ENCODE results near the gene RIMBP3B.
"Not testable (repeated sequence)": the region's sequence is repeated elsewhere in the genome, so short reads cannot be mapped to it uniquely, and the experiment has no call there.

The RIMBP3B gene

DNA sequence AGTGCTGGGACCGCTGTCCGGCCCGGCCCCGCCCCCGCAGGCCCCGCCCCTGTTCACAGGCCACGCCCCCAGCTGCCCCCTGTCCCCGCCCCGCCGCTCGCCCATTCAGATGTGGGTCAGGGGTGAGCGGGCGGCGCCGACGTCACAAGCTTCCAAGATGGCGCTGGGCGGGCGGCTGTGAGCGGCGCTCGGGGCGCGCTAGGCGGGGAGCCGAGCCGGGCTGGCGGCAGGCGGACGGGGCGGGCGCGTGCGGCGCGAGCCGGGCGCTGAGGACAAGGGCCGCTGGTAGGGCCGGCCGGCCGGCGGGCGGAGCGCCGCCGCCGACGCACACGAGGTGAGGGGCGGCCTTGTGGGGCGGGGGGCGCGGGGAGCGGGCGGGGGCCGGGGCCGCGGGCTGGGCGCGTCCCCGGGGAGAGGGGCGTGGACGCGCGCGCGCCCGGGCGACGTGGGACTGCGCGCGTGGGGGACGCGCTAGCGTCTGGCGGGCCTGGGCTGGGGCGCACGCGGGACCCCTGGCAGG, 33.7 kb downstream of the RIMBP3B start, which contains the start of gene HIC2:
HIC2 (plus strand) TSS at position 145 of the 520 bp plus-strand sequence. CDS start 25,461 bp downstream, outside the sequence.
- not testable (repeated sequence) for H3K4me3 ChIP-seq (IDR thresholded peaks at IDR 0.05; ENCODE audit: insufficient read depth, low read depth, low read length); H2AFZ ChIP-seq (ENCODE audit: low read depth)

DNA sequence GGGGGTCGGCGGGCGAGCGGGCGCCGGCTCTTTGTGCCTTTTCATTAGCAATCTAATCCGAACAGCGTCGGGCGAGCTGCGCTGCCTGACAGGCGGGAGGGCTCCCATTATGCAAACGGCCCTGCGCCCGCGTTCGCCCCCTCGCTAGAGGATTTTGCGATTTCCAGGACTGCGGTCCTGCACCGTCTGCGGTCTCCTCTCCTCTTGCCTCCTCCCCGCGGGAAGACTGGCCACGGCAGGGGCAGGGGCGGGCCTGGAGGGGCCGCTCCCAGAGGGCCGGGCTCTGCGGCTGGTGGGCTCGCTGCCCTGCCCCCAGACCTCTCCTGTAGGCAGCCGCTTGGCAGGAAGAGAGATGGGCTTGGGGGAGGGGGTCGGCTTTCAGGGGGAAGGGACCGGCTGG, 34.3 kb downstream of the RIMBP3B start:
- H3K4me3 ChIP-seq (IDR thresholded peaks at IDR 0.05; ENCODE audit: insufficient read depth, low read depth, low read length); H3K4me2 ChIP-seq; H3K9ac ChIP-seq; H3K36me3 ChIP-seq (ENCODE audit: insufficient read depth); H3K79me2 ChIP-seq (ENCODE audit: insufficient read depth, low read depth); H3K4me1 ChIP-seq (ENCODE audit: low read depth, poor library complexity, severe bottlenecking); H3K27ac ChIP-seq; H2AFZ ChIP-seq (ENCODE audit: low read depth); H3K27me3 ChIP-seq (ENCODE audit: insufficient read depth, low read depth); H4K20me1 ChIP-seq (ENCODE audit: insufficient read depth): not testable (repeated sequence)

More for the DNA sequence above, 33.7 kb downstream of the RIMBP3B start, which contains the start of gene HIC2:
- H3K4me1 ChIP-seq (ENCODE audit: low read depth, poor library complexity, severe bottlenecking); H3K36me3 ChIP-seq (ENCODE audit: insufficient read depth); H4K20me1 ChIP-seq (ENCODE audit: insufficient read depth); H3K79me2 ChIP-seq (ENCODE audit: insufficient read depth, low read depth); H3K9ac ChIP-seq; H3K27me3 ChIP-seq (ENCODE audit: insufficient read depth, low read depth); H3K4me2 ChIP-seq; H3K27ac ChIP-seq: not testable (repeated sequence)

DNA sequence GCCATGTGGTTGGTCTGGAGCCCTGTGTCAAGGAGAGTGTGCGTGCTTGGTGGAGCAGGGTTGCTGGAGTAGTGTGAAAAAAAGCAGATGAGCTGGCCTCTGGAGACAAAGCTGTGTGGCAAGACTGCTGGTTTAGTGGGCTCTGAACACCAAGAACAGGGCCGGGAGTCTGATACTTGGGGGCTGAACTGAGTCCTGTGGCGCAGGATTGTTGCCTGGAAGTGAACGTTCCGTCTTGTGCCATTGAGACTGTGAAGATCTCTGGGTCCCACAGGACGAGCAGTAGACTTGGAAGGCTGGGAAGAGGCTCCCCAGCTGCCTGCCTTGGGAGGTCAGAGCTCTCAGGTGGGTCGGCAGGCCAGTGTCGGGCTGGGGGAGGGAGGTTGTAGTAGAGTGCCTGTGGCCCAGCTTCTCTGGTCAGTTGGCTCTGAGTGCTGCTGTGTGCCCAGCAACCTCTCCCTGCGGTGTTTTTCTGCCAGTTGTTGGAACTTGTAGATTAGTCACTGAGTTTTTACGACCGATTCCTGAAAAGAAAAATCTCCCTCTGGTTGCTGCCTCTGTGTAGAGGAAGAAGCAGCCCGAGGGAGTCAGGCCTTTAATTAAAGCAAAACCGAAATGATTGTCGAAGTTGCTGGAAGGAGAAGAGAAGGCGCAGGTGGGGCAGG, 35.6 kb downstream of the RIMBP3B start:
- not testable (repeated sequence) for H2AFZ ChIP-seq (ENCODE audit: low read depth); H3K4me2 ChIP-seq; H3K27me3 ChIP-seq (ENCODE audit: insufficient read depth, low read depth); H3K79me2 ChIP-seq (ENCODE audit: insufficient read depth, low read depth); H3K4me3 ChIP-seq (IDR thresholded peaks at IDR 0.05; ENCODE audit: insufficient read depth, low read depth, low read length); H3K9ac ChIP-seq; H3K27ac ChIP-seq; H3K4me1 ChIP-seq (ENCODE audit: low read depth, poor library complexity, severe bottlenecking); H4K20me1 ChIP-seq (ENCODE audit: insufficient read depth); H3K36me3 ChIP-seq (ENCODE audit: insufficient read depth)

DNA sequence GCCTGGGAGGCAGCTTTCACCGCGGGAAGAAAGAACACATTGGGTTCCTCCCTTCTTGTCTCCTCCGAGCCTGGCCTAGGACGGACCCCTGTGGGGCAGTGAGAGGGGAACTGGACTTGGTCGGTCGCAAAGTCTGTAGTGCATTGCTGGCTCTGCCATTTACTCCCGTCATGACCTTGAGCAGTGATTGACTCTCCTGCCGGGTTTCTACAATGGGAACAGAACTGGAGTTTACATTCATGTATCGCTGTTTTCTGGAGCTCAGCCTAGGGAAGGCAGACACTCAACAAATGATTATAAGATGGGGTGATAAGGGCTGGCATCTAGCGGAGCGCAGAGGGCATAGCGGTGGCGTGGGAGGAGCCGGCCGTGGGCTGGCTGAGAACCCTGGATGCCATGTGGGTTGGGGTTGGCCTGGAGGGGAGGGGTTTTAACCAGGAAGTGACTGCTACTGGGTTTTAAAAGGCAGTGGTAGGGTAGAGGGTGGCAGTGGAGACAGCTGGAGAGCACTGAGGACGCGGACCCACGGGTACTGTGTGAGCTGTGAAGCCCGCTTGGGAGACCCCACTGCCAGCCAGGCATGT, 36.7 kb downstream of the RIMBP3B start:
- not testable (repeated sequence) for H4K20me1 ChIP-seq (ENCODE audit: insufficient read depth); H3K9ac ChIP-seq; H3K4me2 ChIP-seq

DNA sequence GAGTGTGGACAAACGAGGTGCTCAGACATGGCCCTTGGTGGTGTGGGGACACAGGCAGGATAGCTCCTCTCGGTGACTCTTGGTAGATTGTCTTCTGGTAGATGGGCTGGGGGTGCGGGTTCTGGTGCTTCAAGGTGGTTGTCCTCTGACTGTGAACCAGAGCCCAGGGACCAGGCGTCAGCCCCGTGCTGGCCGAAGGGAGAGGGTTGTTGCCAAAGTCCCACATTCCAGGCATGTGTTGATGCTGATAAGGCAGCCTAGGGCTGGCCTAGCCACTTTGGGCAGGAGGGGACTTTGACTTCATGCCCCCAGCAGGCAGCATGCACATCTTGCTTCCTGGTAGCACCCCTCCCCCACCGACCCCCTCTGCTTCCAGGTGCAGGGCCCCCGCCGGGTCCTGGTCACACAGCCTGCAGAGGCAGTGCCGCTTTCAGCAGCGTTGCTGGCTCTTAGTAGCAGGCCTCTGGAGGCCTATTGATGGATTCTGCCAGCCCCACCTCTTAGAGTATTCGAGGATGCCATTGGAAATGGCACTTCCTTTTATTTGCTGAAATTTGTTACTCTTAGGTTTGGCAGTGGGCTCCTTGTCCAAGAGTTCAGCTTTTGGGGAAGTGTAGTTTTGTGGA, 40.6 kb downstream of the RIMBP3B start:
- H3K4me2 ChIP-seq; H3K27ac ChIP-seq; H3K9ac ChIP-seq; H2AFZ ChIP-seq (ENCODE audit: low read depth); H3K4me3 ChIP-seq (IDR thresholded peaks at IDR 0.05; ENCODE audit: insufficient read depth, low read depth, low read length); H3K4me1 ChIP-seq (ENCODE audit: low read depth, poor library complexity, severe bottlenecking); H3K79me2 ChIP-seq (ENCODE audit: insufficient read depth, low read depth); H3K27me3 ChIP-seq (ENCODE audit: insufficient read depth, low read depth); H4K20me1 ChIP-seq (ENCODE audit: insufficient read depth); H3K36me3 ChIP-seq (ENCODE audit: insufficient read depth): not testable (repeated sequence)

More for the DNA sequence above, 36.7 kb downstream of the RIMBP3B start:
- H2AFZ ChIP-seq (ENCODE audit: low read depth); H3K27me3 ChIP-seq (ENCODE audit: insufficient read depth, low read depth); H3K36me3 ChIP-seq (ENCODE audit: insufficient read depth); H3K4me1 ChIP-seq (ENCODE audit: low read depth, poor library complexity, severe bottlenecking); H3K4me3 ChIP-seq (IDR thresholded peaks at IDR 0.05; ENCODE audit: insufficient read depth, low read depth, low read length); H3K79me2 ChIP-seq (ENCODE audit: insufficient read depth, low read depth); H3K27ac ChIP-seq: not testable (repeated sequence)

DNA sequence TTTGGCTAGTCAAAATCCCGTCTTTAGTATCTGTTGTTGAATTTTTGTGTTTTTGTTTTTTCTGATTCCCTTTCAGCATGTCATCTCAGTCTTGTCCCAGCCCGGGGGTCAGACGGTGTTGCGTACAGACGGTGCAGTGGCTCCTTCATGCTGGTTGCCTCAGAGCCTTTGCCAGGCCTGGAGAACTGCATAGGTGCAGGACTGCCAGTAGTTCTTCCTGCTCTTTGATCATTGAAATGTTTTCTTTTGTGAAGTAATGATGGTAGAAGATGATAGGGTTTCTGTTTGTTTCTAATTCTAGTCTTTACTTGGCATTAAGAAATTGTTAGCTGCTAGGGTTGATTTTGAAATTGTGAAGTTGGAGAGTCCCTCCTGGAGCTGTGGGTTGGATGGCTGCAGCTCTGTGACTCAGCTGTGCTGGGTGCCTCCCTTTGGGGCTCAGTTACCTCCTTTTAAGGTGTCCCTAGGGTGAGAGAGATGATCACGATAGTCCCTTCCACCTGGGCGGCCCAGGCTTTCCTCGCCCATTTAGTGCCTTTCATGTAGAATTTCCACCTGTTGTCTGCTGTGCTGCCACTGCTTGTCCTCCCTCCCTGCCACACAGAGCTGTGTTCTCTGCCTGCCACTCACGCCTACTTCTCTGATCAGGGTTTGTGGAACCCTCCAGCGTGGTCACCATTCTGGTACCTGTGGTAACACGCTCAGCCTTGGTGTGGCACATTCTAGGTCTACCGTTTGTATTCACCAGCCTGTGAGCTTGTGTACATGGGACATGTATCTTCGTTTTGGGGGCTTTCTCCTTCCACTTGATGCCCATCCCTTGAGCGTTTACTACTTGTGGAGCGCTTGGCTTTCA, 51.1 kb downstream of the RIMBP3B start:
- H3K79me2 ChIP-seq (ENCODE audit: insufficient read depth, low read depth); H3K4me3 ChIP-seq (IDR thresholded peaks at IDR 0.05; ENCODE audit: insufficient read depth, low read depth, low read length); H3K4me1 ChIP-seq (ENCODE audit: low read depth, poor library complexity, severe bottlenecking); H3K27ac ChIP-seq; H3K4me2 ChIP-seq; H2AFZ ChIP-seq (ENCODE audit: low read depth); H3K27me3 ChIP-seq (ENCODE audit: insufficient read depth, low read depth); H3K9ac ChIP-seq; H4K20me1 ChIP-seq (ENCODE audit: insufficient read depth); H3K36me3 ChIP-seq (ENCODE audit: insufficient read depth): not testable (repeated sequence)

DNA sequence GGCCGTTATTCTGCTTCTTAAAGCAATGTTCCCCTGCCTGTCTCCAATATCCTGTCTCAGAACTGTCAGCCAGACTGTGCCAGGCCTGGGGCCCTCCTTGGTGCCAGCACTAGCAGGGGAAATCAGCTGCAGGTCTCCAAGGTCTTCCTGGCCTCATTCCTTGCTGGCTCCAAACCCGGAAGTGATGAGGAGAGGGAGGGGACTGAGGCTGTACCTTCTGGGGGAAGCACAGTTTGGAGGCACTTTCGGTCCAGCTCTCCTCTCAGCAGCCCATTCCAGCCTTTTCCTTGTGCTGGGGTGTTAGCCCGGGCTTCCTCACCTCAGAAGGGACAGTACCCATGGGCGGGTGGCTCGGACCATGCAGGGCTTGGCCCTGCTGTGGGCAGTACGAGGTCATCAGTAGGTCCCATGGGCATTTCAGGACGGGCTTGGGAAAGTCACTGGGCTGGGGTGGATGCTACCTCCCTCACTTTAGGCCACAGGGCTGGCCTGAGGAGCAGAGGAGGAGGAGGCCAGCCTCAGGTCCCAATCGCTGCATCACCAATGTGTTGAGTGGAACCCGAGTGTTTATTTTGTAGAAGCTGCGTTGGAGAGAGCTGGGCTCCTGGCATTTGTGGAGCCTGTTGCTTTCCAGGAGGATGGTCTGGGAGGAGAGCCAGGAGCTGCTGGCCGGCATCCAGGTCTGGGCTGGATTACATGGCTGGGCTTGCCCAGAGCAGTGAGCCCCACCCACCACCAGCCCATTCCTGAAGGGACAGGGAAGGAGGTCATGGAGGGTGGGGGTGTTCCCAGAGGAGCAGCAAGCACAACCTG, 52.7 kb downstream of the RIMBP3B start:
- not testable (repeated sequence) for H3K79me2 ChIP-seq (ENCODE audit: insufficient read depth, low read depth); H3K9ac ChIP-seq; H3K27ac ChIP-seq; H4K20me1 ChIP-seq (ENCODE audit: insufficient read depth); H3K4me2 ChIP-seq; H3K4me1 ChIP-seq (ENCODE audit: low read depth, poor library complexity, severe bottlenecking); H2AFZ ChIP-seq (ENCODE audit: low read depth); H3K36me3 ChIP-seq (ENCODE audit: insufficient read depth); H3K27me3 ChIP-seq (ENCODE audit: insufficient read depth, low read depth); H3K4me3 ChIP-seq (IDR thresholded peaks at IDR 0.05; ENCODE audit: insufficient read depth, low read depth, low read length)

DNA sequence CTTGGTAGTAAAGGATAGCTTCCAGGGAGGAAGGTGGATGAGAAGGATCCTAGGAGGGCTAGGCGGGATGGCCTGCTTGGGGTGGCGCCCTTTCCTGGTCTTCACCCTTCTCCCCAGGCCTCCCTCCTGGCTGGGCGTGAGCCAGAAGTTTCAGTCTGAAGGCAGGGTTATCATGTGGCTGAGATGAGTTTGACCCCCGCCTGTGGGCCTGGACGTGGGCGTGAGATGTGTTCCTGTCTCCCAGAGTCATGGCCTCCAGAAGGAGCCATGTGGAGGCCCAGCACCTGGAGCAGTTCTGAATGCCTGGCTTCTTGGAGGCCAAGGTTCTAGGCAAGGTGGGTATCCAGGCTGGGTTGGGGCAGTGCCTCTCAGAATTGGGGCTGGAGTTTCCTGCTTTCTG, 54.5 kb downstream of the RIMBP3B start:
- H3K4me2 ChIP-seq; H4K20me1 ChIP-seq (ENCODE audit: insufficient read depth); H3K27ac ChIP-seq; H2AFZ ChIP-seq (ENCODE audit: low read depth); H3K27me3 ChIP-seq (ENCODE audit: insufficient read depth, low read depth); H3K9ac ChIP-seq; H3K36me3 ChIP-seq (ENCODE audit: insufficient read depth); H3K4me1 ChIP-seq (ENCODE audit: low read depth, poor library complexity, severe bottlenecking); H3K4me3 ChIP-seq (IDR thresholded peaks at IDR 0.05; ENCODE audit: insufficient read depth, low read depth, low read length); H3K79me2 ChIP-seq (ENCODE audit: insufficient read depth, low read depth): not testable (repeated sequence)
